Inferior parietal cortex (tissue), 1 donor: Measurements from ENCODE around the gene MYL9.
"Not testable (repeated sequence)": the region's sequence is repeated elsewhere in the genome, so short reads cannot be mapped to it uniquely, and the experiment has no call there.

ENCODE experiments used
- DNase-seq: peaks from one replicate; pipeline ENCODE4 v3.0.0-alpha.2; 2016; ENCODE audit errors: extremely low spot score

Gene MYL9

DNA sequence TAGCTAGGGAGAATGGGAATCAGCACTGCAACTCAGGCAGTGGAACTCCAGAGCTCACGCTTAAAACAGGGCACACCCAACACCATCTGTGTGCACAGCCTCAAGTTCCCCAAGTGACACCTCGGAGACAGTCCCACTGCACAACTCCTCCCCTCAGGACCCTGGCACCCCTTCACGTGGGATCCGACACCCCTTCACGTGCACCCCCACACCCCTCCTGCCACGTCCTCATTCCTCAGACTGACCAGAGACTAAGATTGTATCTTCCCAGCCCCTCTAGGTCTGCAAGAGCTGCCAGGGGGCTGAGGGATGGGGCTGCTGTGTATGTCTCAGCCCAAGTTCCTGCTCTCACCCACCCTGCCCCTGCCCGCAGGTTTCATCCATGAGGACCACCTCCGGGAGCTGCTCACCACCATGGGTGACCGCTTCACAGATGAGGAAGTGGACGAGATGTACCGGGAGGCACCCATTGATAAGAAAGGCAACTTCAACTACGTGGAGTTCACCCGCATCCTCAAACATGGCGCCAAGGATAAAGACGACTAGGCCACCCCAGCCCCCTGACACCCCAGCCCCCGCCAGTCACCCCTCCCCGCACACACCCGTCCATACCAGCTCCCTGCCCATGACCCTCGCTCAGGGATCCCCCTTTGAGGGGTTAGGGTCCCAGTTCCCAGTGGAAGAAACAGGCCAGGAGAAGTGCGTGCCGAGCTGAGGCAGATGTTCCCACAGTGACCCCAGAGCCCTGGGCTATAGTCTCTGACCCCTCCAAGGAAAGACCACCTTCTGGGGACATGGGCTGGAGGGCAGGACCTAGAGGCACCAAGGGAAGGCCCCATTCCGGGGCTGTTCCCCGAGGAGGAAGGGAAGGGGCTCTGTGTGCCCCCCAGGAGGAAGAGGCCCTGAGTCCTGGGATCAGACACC lies 7.6 kb downstream of the MYL9 start:
- DNase-seq = no peak

DNA sequence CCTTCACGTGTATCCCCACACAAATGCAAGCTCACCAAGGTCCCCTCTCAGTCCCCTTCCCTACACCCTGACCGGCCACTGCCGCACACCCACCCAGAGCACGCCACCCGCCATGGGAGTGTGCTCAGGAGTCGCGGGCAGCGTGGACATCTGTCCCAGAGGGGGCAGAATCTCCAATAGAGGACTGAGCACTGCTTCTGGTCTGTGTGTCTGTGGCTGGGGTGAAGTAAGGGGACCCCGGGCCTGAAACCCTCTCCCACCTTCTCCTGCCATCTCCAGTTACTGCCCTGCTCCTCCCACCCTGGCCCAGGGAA lies 8.3 kb downstream of the MYL9 start:
- no peak for DNase-seq

DNA sequence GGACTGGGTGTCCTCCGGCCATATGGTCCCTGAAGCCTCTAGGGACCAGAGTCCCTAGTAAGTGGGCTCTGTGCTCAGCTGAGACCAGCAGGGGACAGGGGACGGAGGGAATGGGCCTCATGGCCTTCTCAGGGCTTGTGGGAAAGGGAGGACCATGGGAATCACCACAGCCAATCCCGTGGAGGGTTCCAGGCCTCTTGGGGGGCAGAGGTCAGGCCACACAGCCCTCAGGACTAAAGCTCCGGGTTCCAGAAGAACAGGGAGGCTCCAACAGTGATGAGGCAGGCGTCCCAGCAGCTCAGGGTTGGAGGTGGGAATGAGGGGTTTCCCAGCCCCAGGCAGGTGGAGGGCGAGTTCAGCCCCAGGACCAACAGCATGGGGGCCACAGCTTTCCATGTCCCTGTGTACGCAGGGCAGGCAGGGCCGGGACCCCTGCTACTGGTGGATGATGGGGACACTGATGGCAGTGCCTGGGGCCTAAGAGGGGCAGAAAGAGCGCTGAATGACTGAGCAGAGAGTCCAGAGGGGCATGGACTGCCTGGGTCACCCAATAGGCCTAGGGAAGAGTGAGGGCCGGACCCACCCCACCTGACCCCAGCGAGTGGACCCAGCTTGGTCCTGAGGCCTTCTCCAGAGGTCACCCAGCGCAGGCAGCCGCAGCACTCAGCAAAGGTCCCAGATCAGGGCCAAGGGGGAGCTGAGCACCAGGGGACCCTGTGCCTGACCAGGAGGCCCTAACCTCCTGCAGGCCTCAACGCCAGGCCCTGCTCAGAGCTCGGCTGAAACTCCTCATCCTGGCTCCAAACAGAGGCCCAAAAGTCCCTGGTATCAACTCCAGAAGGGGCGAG lies 8.8 kb downstream of the MYL9 start:
- no peak for DNase-seq

DNA sequence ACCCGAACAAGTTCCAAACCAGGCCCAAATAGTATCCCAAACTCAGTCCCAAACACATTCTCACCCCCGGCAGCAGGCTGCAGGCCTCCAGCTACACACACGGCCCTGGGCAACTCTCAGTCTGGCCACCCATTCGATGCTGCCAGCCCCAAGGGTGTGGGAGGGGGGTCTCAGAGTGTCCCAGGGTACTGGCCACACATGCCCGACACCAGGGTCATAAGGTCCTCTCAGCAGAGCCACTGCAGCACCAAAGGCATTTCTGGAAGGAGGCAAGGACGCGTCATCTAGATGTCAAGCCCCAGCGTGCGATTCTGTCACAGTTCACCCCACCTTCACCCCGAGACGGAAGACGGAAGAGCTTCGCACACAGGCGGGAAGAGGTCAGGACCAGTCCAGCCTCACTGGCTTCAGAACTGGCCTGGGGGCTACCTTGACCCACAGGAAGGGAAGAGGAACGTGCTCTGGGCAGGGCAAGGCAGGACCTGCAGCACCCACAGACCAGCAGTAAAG lies 9.5 kb downstream of the MYL9 start:
- DNase-seq = no peak

DNA sequence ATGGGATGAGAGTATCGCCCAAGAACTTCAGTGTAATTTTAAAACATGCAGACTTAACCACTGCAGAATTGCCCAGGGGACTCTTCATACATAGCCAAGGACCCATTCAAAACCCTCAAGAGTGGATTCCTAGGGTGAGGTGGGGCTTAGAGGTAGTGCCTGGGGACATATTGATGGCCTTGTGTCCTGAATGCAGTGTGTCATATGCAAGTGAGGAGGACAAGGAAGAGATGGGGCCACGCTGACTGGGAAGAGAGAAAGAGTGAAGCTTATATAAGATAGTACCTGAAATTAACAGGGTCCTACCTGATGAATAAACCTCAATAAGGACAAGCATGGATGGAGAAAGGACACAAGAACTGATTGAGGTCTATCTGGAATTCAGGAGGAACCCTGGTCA lies 13.9 kb downstream of the MYL9 start:
- DNase-seq = no peak

DNA sequence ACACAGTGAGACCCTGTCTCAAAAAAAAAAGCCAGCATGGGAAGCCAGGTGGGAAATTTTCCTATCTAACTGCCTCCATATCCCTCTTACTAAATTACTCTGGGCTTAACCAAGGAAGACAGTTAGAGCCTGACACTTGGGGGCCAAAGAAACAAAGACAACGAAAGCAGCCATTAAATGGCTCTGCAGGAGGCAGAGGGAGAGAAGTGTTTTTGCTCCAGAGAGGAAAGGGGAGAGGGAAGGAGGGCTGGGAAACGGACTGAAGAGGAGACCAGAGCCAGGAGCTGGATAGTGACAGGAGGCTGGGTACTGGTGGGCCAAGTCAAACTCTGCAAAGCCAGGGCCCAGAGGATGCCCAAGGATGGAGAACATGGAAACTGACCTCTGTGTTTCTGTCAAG lies 21.4 kb downstream of the MYL9 start:
- no peak for DNase-seq

DNA sequence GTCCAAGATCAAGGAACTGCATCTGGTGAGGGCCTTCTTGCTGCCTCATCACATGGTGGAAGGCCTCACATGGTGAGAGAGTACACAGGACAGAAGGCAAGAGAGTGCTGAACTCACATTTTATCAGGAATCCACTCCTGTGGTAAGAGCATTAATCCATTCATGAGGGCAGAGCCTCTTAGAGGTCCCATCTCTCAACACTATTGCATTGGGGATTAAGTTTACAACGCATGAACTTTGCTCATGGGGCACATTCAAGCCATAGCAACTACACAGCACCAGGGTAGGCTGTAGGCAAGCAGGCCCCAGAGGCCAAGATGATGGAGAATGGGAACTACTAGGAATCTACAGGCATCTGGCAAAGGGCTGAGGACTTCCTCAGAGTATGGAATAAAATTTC lies 22.1 kb downstream of the MYL9 start:
- DNase-seq = no peak

DNA sequence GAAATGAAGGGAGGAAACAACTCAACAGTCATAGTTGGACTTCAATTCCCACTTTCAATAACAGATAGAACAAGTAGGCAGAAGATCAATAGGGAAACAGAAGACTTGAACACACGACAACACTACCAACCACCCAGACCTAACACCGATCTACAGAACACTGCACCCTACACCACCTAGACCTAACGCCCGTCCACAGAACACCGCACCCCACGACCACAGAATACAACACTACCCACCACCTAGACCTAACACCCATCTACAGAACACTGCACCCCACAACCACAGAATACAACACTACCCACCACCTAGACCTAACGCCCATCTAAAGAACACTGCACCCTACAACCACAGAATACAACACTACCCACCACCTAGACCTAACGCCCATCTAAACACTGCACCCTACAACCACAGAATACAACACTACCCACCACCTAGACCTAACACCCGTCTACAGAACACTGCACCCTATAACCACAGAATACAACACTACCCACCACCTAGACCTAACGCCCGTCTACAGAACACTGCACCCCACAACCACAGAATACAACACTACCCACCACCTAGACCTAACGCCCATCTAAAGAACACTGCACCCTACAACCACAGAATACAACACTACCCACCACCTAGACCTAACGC lies 22.9 kb downstream of the MYL9 start:
- DNase-seq = not testable (repeated sequence)

DNA sequence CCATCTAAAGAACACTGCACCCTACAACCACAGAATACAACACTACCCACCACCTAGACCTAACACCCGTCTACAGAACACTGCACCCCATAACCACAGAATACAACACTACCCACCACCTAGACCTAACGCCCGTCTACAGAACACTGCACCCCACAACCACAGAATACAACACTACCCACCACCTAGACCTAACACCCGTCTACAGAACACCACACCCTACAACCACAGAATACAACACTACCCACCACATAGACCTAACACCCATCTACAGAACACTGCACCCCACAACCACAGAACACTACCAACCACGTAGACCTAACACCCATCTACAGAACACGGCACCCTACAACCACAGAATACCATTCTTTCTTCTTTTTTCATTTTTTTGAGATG lies 23.4 kb downstream of the MYL9 start:
- DNase-seq = not testable (repeated sequence)

DNA sequence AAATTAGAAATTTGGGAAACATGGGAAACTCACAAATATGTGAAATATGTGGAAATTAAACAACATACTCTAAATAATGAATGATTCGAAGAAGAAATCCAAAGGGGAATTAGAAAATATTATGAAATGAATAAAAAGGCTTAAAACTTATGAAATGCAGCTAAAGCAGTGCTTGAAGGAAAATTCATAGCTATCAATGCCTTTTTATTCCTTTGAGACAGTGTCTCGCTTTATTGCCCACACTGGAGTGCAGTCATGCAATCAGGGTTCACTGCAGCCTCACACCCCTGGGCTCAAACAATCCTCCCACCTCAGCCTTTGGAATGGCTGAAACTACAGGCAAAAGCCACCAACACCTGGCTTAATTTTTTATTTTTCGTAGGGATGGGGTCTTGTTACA lies 24.2 kb downstream of the MYL9 start:
- DNase-seq = no peak

DNA sequence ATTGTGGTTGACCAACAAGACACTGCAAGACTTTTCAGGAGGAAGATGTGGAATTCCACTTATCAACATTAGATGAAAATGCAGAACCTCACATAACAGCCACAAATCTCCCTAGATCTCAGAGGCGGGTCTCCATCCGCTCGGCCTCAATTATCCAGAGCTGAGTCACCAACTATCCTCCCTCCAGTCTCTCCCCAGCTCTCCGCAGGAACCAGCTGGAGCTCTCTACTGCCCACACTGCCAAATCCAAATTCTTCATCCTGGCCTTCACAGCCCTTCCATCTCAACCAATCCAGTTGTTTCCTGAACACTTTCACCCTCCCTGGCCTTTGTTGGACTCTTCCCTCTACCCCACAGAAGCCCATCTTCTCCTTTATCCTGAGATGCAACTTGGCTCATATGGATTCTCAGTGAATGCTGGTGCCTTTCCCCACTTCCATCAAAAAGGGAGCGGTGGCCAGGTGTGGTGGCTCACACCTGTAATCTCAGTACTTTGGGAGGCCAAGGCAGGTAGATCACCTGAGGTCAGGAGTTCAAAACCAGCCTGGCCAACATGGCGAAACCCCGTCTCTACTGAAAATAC lies 28.6 kb downstream of the MYL9 start:
- no peak for DNase-seq

DNA sequence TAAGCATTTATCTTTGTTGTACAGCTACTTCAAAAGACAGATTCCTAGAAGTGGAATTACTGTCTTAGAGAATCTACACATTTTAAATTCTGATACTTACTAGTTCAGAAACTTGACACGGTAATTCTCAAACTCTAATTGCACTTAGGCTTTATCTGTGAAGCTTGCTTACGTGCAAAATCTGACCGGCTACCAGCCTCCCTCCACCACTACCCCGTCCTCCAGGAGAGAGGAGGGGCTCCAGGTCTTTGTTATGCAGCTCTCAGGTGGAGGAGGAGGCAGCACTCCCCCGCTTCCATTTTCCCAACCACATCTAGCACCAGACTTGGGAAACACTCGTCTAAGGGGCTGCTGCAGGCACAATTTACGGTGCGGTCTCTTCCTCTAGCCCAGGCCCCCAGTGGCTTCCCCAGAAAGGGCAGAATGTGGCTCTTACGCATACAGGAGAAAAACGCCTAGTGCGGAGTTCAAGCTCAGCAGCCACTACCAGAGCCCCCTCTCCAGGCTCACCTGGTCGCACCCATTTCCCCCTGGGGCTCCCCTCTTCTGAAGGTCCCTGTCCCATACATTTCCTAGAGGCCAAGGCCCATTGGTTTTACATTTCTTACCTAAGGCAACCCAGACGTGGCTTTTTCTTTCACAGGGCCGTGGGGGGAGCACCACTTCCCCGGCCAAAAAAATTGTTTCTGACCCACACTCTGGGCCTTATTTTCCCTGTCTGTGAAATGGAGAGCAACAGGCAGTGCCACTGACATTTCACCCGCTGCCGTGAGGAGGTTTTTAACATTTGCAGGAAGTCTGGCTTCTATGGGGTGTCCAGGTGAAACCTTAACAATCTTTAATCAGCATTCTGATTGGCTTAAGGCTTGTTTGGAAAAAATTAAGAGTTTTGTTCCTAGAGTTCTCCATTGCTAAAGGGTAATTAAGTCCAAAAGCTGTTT lies 30.5 kb downstream of the MYL9 start:
- no peak for DNase-seq

DNA sequence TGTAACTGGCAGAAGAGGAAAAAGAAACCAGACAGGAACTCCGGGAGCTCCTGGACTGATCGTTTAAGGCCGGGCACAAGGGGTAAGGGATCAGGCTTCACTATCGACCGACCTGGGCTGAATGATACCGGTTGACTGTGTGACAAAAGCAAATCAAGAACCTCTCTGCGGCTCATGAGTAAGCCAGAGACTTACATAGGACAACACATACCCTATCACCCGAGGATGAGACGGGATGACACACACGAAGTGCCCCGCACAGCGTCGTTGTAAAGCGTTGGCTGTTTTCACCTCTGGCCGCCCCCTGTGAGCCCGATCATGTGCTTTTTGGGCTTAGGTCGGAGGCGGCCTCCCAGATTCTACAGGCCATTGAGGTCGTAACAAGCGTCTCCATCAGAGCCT lies 31.4 kb downstream of the MYL9 start:
- DNase-seq = no peak

DNA sequence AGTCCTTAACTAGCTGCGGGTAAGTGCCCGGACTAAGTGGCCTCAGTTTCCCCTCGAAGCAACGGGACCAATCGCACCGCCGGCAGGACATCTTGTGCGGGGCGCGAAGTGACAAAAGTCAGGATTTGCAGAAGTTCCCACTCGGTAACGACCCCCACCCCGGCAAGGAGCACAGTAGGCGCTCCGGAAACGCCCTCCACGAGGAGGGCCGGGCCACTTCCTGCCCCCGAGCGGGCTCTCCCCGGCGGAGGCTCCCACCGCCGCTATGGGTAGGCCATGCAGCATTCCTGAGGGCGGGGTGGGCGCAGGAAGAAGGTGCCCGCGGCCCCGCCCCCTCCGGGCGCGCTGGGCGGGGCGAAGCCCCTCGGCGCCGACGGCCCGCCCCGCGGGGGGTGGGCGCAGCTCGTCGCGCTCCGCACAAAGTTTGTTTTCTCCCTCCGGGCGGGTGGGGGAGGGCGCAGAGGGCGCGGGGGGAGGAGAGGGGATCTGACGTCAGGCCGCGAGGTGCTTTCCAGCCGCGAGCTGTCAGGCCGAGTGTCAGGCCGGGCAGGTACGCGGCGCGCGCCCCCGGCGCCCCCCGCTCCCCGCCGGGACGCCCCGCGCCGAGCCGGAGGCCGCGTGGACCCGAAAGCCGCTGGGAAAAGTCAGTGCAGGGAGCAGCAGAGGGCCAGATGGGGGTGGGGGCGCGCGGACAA lies 31.9 kb downstream of the MYL9 start, which contains the start of gene TGIF2:
Gene TGIF2 (plus strand): TSS at position 495 of the 695 bp plus-strand sequence. CDS start 5,178 bp downstream, outside the sequence.
- DNase-seq = no peak

DNA sequence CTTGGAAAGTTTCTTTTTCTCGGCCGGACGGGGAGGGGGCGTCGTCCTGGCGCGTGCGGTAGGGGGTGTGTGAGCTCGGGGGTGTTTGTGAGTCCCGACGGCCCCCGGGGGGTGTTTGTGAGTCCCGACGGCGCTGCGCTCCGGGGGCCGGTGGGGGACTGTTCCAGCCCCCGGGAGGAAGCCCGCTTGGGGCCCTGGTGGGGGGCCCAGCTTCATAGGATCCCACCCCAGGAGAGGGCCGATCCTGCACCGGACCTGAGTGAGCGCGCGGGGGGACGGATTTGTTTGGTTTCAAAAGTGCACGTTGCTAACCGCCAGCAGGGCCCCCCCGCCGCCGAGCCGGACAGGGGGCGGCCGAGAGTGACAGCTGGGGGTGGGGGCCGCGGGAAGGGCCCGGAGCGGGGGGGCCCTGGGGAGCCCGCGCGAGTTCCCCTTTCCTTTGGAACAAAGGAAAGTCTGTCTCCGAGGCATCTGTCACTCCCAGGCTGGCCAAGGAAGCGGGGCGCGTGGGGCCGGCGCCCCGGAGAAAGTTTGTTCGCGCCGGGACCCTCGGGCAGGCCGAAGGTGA lies 32.6 kb downstream of the MYL9 start:
- DNase-seq = no peak

DNA sequence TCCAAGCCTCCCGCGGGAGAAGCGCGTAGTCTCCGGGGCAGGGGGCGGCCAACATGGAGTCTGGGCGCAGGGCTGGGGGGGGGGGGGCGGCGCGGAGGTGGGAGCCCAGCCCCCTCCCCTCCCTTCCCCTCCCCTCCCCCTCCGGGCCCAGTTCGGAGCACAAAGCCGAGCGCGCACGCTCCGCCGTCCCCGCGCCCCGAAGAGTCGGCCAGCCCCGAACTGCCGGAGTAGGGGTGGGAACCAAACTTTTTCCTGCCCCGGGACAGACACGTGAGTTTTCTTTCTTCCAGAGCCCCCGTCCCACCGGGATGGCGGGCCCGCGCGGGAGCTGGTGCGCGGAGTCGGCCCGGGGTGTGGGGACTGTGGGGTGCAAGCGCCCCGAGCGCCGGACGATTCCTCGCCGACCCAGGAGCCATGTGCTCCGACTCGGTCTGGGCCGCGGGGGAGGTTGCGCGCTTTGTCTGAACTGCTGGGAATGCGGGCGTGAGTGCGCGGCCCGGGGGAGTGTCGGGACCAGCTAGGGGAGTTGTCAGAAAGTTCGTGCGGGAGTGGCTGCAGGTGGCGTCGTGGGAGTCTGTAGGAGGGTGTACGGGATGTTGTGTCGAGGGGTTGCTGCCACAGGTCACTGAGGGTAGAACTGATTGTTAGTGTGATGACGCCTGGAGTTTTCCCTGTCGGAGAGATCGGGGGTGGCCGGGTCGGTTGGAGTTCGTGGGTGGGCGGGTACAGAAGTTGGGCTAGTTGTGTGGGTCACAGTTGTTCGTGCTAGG lies 33.2 kb downstream of the MYL9 start:
- DNase-seq = no peak

DNA sequence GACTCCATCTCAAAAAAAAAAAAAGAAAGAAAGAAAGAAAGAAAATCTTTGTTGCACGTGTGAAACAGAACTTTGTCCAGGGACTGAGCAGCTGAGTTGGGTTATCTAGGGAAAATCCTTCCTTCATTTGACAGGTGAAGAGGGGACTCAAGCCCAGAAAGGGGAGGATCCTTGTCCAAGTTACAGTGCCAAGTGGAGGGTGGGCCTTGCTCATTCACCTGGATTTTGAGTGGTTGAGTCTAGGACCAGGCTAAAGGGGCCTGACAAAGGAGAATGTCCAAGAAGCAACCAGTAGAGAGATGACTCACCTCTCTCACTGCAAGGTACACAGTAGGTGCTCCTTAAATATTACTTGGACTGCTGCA lies 34.7 kb downstream of the MYL9 start:
- DNase-seq = no peak

DNA sequence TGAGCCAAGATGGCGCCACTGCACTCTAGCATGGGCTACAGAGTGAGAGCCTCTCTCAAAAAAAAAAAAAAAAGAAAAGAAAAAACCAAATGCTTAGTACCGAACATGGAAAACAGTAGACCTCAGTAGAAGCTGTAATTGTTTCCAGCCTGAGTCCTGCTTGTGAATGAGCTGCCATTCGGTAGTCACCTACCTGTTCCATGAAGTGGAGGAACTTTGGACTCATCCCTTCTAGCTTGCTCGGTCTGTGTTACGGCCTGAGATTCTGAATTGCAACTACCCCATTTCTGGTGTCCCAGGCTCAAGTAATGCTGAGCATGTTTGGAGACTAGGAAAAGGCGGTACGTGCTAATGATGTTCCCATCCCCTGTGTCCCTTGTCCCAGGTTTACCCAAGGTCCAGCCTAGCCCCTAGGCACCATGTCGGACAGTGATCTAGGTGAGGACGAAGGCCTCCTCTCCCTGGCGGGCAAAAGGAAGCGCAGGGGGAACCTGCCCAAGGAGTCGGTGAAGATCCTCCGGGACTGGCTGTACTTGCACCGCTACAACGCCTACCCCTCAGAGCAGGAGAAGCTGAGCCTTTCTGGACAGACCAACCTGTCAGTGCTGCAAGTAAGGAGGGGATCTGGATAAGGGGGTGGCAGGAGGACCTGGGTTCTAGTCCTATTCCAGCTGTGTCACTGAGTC lies 37.2 kb downstream of the MYL9 start:
- no peak for DNase-seq
